Thyroid gland (tissue), 4 donors: ENCODE data around the gene ZCCHC24. TPM values are rescaled to one million over a fixed set of nuclear protein-coding genes. Genes with fewer than 3 reads are reported as not detected.

Experiments
- DNase-seq, 2 donors: peaks; one replicate each; pipeline ENCODE4 v3.0.0-alpha.2; 2019
- H3K27ac ChIP-seq, 3 donors: fragments of 200-600 bp; sonication (generic); 1 replicate in 2 of 3; 2 replicates in 1 of 3; pipeline ENCODE4 v1.5.1; 2016 to 2019; ENCODE audit warnings: mild to moderate bottlenecking in 1 of 3, moderate library complexity in 1 of 3
- H3K27me3 ChIP-seq: fragments of 200-600 bp; sonication (generic); one replicate; pipeline ENCODE4 v1.5.1; 2019
- H3K36me3 ChIP-seq, 2 donors: fragments of 200-600 bp; sonication (generic); one replicate each; pipeline ENCODE4 v1.5.1; 2016 to 2019
- H3K4me1 ChIP-seq, 2 donors: fragments of 200-600 bp; sonication (generic); one replicate each; pipeline ENCODE4 v1.5.1; 2017 to 2019
- H3K4me3 ChIP-seq, 3 donors: fragments of 200-600 bp; sonication (generic); replicated peaks in 1 of 3; 1 replicate in 2 of 3; 2 replicates in 1 of 3; pipeline ENCODE4 v1.5.1; 2016; ENCODE audit warnings: mild to moderate bottlenecking in 1 of 3
- H3K9me3 ChIP-seq: fragments of 200-600 bp; sonication (generic); one replicate; pipeline ENCODE4 v1.5.1; 2017
- CTCF ChIP-seq, 6 experiments: fragments of 200-600 bp in 3 of 6; fragments of 450-650 bp in 3 of 6; sonication (generic) in 3 of 6; IDR thresholded peaks; one replicate each; pipeline ENCODE4 v1.5.1; 2016 to 2019; ENCODE audit warnings: antibody characterized with exemption in 6 of 6, mild to moderate bottlenecking in 2 of 6, inconsistent platforms in 1 of 6, moderate library complexity in 1 of 6
- POLR2A ChIP-seq, 2 donors: fragments of 450-650 bp; IDR thresholded peaks; one replicate each; pipeline ENCODE4 v1.6.1; 2017; ENCODE audit warnings: antibody characterized with exemption in 2 of 2, mild to moderate bottlenecking in 2 of 2, moderate library complexity in 1 of 2
- WGBS, 2 donors: methylation state at CpG; one replicate each; pipeline ENCODE4 v1.1.5; 2017; 5-methylcytosine and 5-hydroxymethylcytosine counted together
- intact Hi-C: fragments of 100-400 bp; cut with DNase I; formaldehyde crosslinking; loops from one replicate; pipeline ENCODE4 v1.15.1; 2023
- total RNA-seq, 4 donors: library from RNA; depleted of rRNA; stranded (reverse); fragments of >200 nt; gene quantifications; one replicate each; pipeline ENCODE4 v1.2.3, GENCODE V29; 2016

The ZCCHC24 gene
- total RNA-seq, 4 donors from 2014 or later, result 25.4 to 48.8 (median 33.3) TPM

- Histone ChIP-seq H3K36me3 (no peaks in the 10 kb centered on the region), H3K4me1 (no peaks in the 10 kb centered on the region), H3K4me3 (no peak overlapping the region), H3K27ac (no peak overlapping the region), H3K27me3 (no peaks in the 10 kb centered on the region), H3K9me3 (no peaks in the 10 kb centered on the region)
- no peak for DNase-seq
- WGBS, 2 donors, result 92 to 94% methylated on average over 5 of the region's 5 CpGs
- TF ChIP-seq POLR2A (IDR thresholded peaks at IDR 0.05), result no peak
- TF ChIP-seq CTCF (IDR thresholded peaks at IDR 0.05), result no peak
- intact Hi-C loops, result no loop called here
These were observed 84.7 kb downstream of the ZCCHC24 start for GRCh38 chr10:79360499-79361342.

GRCh38 chr10:79359816-79360498, 85.5 kb downstream of the ZCCHC24 start:
- TF ChIP-seq CTCF (IDR thresholded peaks at IDR 0.05), result no peak
- no peak for TF ChIP-seq POLR2A (IDR thresholded peaks at IDR 0.05)
- H3K9me3 ChIP-seq, result no peaks in the 10 kb centered on the region
- no peaks in the 10 kb centered on the region for H3K4me1 ChIP-seq
- no peaks in the 10 kb centered on the region for H3K36me3 ChIP-seq
- H3K27me3 ChIP-seq, result no peaks in the 10 kb centered on the region
- no peak overlapping the region for H3K4me3 ChIP-seq
- no peak for DNase-seq
- no peak overlapping the region for H3K27ac ChIP-seq
- WGBS, 2 donors, result 98% methylated on average over 5 to 6 of the region's 6 CpGs
- intact Hi-C loops, result no loop called here

GRCh38 chr10:79358811-79359210, 86.6 kb downstream of the ZCCHC24 start:
- H3K36me3 ChIP-seq, result peaks cover 5 to 6% of the 10 kb centered on the region in 2 donors
- TF ChIP-seq CTCF (IDR thresholded peaks at IDR 0.05), result no peak
- no peak for TF ChIP-seq POLR2A (IDR thresholded peaks at IDR 0.05)
- no peak for DNase-seq
- H3K4me1 ChIP-seq, result no peaks in the 10 kb centered on the region
- intact Hi-C loops, result no loop called here
- H3K4me3 ChIP-seq, result no peak overlapping the region
- no peak overlapping the region for H3K27ac ChIP-seq
- no peaks in the 10 kb centered on the region for H3K9me3 ChIP-seq
- no peaks in the 10 kb centered on the region for H3K27me3 ChIP-seq
- 84 to 87% methylated on average over 5 of the region's 5 CpGs for WGBS, 2 donors

GRCh38 chr10:79357180-79357579, 88.2 kb downstream of the ZCCHC24 start:
- H3K27me3 ChIP-seq, result no peaks in the 10 kb centered on the region
- WGBS, 2 donors, result 94 to 97% methylated on average over 9 of the region's 9 CpGs
- DNase-seq, result no peak
- no peak for TF ChIP-seq CTCF (IDR thresholded peaks at IDR 0.05)
- no peak for TF ChIP-seq POLR2A (IDR thresholded peaks at IDR 0.05)
- intact Hi-C loops, result no loop called here
- no peaks in the 10 kb centered on the region for H3K4me1 ChIP-seq
- H3K36me3 ChIP-seq, result peaks cover 21 to 22% of the 10 kb centered on the region in 2 donors
- no peak overlapping the region for H3K27ac ChIP-seq
- no peak overlapping the region for H3K4me3 ChIP-seq
- H3K9me3 ChIP-seq, result no peaks in the 10 kb centered on the region

- peaks cover 26 to 32% of the 10 kb centered on the region in 2 donors for H3K36me3 ChIP-seq
- H3K27me3 ChIP-seq, result no peaks in the 10 kb centered on the region
- no peaks in the 10 kb centered on the region for H3K4me1 ChIP-seq
- WGBS, 2 donors, result 92 to 94% methylated on average over 5 of the region's 5 CpGs
- H3K27ac ChIP-seq, result no peak overlapping the region
- DNase-seq, result no peak
- H3K4me3 ChIP-seq, result no peak overlapping the region
- TF ChIP-seq POLR2A (IDR thresholded peaks at IDR 0.05) (no peak), CTCF (IDR thresholded peaks at IDR 0.05) (no peak)
- intact Hi-C loops, result no loop called here
- H3K9me3 ChIP-seq, result no peaks in the 10 kb centered on the region
These were observed 89.3 kb downstream of the ZCCHC24 start for GRCh38 chr10:79356104-79356503.
